Measurements from ENCODE around the gene SEZ6L. TPM values are rescaled to one million over a fixed set of nuclear protein-coding genes. Genes with fewer than 3 reads are reported as not detected.

Gene SEZ6L
- total and polyA plus RNA-seq, 12 donors, result 0.17 to 16.3 (median 3.9) TPM; not detected in 1

GRCh38 chr22:26431261-26431995 lies 262.2 kb downstream of the SEZ6L start:
- H3K4me1 ChIP-seq (replicated peaks in 1 of 2), result peaks cover 0 to 4% of the 10 kb centered on the region in 2 donors
- no peaks in the 10 kb centered on the region for H3K27me3 ChIP-seq
- no peak for DNase-seq
- H3K4me3 ChIP-seq, result no peak overlapping the region
- H3K27ac ChIP-seq, result no peak overlapping the region
- H3K36me3 ChIP-seq (replicated peaks in 1 of 2), result no peaks in the 10 kb centered on the region
- intact Hi-C loops (cut with DNase I), result no loop called here
- 78 to 88% (median 84%) methylated on average over 13 of the region's 13 CpGs for WGBS, 4 donors
- no peaks in the 10 kb centered on the region for H3K9me3 ChIP-seq (replicated peaks in 1 of 3)
- TF ChIP-seq POLR2A (IDR thresholded peaks at IDR 0.05), result no peak
- TF ChIP-seq CTCF (IDR thresholded peaks at IDR 0.05), result no peak

GRCh38 chr22:26432619-26433311 lies 263.5 kb downstream of the SEZ6L start:
- DNase-seq, result peak in 1 of 7 donors; percentile 35
- no peaks in the 10 kb centered on the region for H3K27me3 ChIP-seq
- no peak overlapping the region for H3K27ac ChIP-seq
- intact Hi-C loops (cut with DNase I), result no loop called here
- peaks cover 0 to 4% of the 10 kb centered on the region in 2 donors for H3K4me1 ChIP-seq (replicated peaks in 1 of 2)
- TF ChIP-seq CTCF (IDR thresholded peaks at IDR 0.05) (no peak), POLR2A (IDR thresholded peaks at IDR 0.05) (no peak)
- no peaks in the 10 kb centered on the region for H3K9me3 ChIP-seq (replicated peaks in 1 of 3)
- 70 to 86% (median 73%) methylated on average over 3 of the region's 3 CpGs for WGBS, 4 donors
- H3K36me3 ChIP-seq (replicated peaks in 1 of 2), result no peaks in the 10 kb centered on the region
- H3K4me3 ChIP-seq, result no peak overlapping the region

Small RNA genes lying within 50 kb of the gene (small RNA-seq; reads per million reads assigned to genes)
- 0 reads per million in 2 donors for gene RNA5SP495

Data from adrenal gland (tissue), 12 donors.